Lung (tissue), 12 donors: ENCODE data around the gene RBM6. TPM values are rescaled to one million over a fixed set of nuclear protein-coding genes. Genes with fewer than 3 reads are reported as not detected.

ENCODE experiments used
- ATAC-seq: fragments of 200-7000 bp; cut with Tn5 transposase; one replicate; pipeline ENCODE4 v1.9.1; 2020; ENCODE audit warnings: moderate number of reproducible peaks; ENCODE audit not compliant: insufficient read depth, low FRiP score
- DNase-seq, 3 donors: peaks; one replicate each; pipeline ENCODE4 v3.0.0-alpha.2; 2013 to 2017
- H3K27ac ChIP-seq, 2 donors: one replicate each; pipeline ENCODE4 v1.5.1; 2013; ENCODE audit warnings: mild to moderate bottlenecking in 2 of 2, moderate library complexity in 2 of 2, control low read depth in 1 of 2, inconsistent platforms in 1 of 2, low read depth in 1 of 2, low read length in 1 of 2
- H3K27me3 ChIP-seq, 3 donors: one replicate each; pipeline ENCODE4 v1.5.1; 2013; ENCODE audit warnings: low read length in 2 of 3; ENCODE audit not compliant: control insufficient read depth in 3 of 3, insufficient read depth in 3 of 3
- H3K36me3 ChIP-seq, 4 donors: one replicate each; pipeline ENCODE4 v1.5.1; 2013; ENCODE audit warnings: low read length in 4 of 4, mild to moderate bottlenecking in 1 of 4, moderate library complexity in 1 of 4; ENCODE audit not compliant: control insufficient read depth in 4 of 4, insufficient read depth in 4 of 4
- H3K4me1 ChIP-seq, 5 donors: one replicate each; pipeline ENCODE4 v1.5.1; 2013; ENCODE audit warnings: low read length in 5 of 5, mild to moderate bottlenecking in 2 of 5, moderate library complexity in 1 of 5; ENCODE audit not compliant: control insufficient read depth in 5 of 5, insufficient read depth in 5 of 5
- H3K4me3 ChIP-seq: one replicate; pipeline ENCODE4 v1.5.1; 2013; ENCODE audit warnings: mild to moderate bottlenecking, control low read depth, moderate library complexity
- H3K9ac ChIP-seq, 2 donors: one replicate each; pipeline ENCODE4 v1.5.1; 2013; ENCODE audit warnings: low read length in 2 of 2, control low read depth in 1 of 2; ENCODE audit not compliant: insufficient read depth in 1 of 2
- H3K9me3 ChIP-seq, 4 donors: one replicate each; pipeline ENCODE4 v1.5.1; 2013; ENCODE audit warnings: low read length in 3 of 4, mild to moderate bottlenecking in 1 of 4, moderate library complexity in 1 of 4; ENCODE audit not compliant: control insufficient read depth in 4 of 4, insufficient read depth in 3 of 4
- WGBS, 2 donors: extraction: QIAGEN DNeasy Blood & Tissue Kit; methylation state at CpG; one replicate each; pipeline ENCODE4 v1.1.7; 2013; 5-methylcytosine and 5-hydroxymethylcytosine counted together
- polyA plus RNA-seq, 2 donors: library from polyadenylated mRNA; stranded (reverse); fragments of 200-250 nt; gene quantifications; one replicate each; pipeline ENCODE4 v1.2.1, GENCODE V29; 2013
- total RNA-seq, 2 donors: library from RNA; depleted of rRNA in 1 of 2; stranded (reverse); fragments of >200 nt in 1 of 2; gene quantifications; one replicate each; pipeline ENCODE4 v1.2.1, GENCODE V29; 2014 to 2021
- TF ChIP-seq, protein P1 (sequence below): IDR thresholded peaks from 2 replicates; pipeline ENCODE4 v1.5.1; 2012; ENCODE audit warnings: mild to moderate bottlenecking; ENCODE audit errors: control extremely low read depth, extremely low read depth
- donor health status: control.
- donor health status: control.
- donor health status: Bipolar disorder and iron deficiency.
- donor health status: healthy.
- donor health status: DM: yes; HTN: yes; CAD: no.

Gene RBM6
- total and polyA plus RNA-seq, 4 donors, result 42.1 to 126 (median 79.7) TPM

DNA sequence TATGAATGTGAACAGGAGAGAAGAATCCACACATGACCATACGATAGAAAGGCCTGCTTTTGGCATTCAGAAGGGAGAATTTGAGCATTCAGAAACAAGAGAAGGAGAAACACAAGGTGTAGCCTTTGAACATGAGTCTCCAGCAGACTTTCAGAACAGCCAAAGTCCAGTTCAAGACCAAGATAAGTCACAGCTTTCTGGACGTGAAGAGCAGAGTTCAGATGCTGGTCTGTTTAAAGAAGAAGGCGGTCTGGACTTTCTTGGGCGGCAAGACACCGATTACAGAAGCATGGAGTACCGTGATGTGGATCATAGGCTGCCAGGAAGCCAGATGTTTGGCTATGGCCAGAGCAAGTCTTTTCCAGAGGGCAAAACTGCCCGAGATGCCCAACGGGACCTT, 28.4 kb downstream of the RBM6 start:
- TF ChIP-seq, protein P1, sequence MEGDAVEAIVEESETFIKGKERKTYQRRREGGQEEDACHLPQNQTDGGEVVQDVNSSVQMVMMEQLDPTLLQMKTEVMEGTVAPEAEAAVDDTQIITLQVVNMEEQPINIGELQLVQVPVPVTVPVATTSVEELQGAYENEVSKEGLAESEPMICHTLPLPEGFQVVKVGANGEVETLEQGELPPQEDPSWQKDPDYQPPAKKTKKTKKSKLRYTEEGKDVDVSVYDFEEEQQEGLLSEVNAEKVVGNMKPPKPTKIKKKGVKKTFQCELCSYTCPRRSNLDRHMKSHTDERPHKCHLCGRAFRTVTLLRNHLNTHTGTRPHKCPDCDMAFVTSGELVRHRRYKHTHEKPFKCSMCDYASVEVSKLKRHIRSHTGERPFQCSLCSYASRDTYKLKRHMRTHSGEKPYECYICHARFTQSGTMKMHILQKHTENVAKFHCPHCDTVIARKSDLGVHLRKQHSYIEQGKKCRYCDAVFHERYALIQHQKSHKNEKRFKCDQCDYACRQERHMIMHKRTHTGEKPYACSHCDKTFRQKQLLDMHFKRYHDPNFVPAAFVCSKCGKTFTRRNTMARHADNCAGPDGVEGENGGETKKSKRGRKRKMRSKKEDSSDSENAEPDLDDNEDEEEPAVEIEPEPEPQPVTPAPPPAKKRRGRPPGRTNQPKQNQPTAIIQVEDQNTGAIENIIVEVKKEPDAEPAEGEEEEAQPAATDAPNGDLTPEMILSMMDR, result no peak
- WGBS, 2 donors, result 93% methylated on average over 8 of the region's 8 CpGs
- no peaks in the 10 kb centered on the region for H3K27me3 ChIP-seq
- H3K4me3 ChIP-seq, result no peak overlapping the region
- H3K27ac ChIP-seq, result no peak overlapping the region
- ATAC-seq (no peak), DNase-seq (no peak)
- H3K36me3 ChIP-seq, result peaks cover 0 to 24% (median 3%) of the 10 kb centered on the region in 4 donors
- no peaks in the 10 kb centered on the region for H3K9me3 ChIP-seq
- H3K9ac ChIP-seq, result no peak overlapping the region
- H3K4me1 ChIP-seq, result peaks cover 3 to 25% (median 12%) of the 10 kb centered on the region in 5 donors

DNA sequence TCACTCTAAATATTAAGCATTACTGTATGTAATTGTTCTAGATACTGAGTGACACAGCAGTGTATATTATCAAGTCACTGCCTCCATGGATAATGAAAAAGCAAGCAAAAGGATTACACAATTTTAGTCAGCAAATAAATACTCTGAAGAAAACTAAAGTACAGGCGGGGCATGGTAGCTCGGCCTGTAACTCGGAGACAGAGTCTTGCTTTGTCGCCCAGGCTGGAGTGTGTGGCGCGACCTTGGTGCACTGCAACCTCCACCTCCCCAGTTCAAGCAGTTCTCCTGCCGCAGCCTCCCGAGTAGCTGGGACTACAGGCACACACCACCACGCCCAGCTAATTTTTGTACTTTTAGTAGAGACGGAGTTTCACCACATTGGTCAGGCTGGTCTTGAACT, 32.7 kb downstream of the RBM6 start:
- H3K4me3 ChIP-seq, result no peak overlapping the region
- H3K27me3 ChIP-seq, result no peaks in the 10 kb centered on the region
- ATAC-seq, result no peak
- H3K9me3 ChIP-seq, result no peaks in the 10 kb centered on the region
- WGBS, 2 donors, result 86 to 95% methylated on average over 10 of the region's 10 CpGs
- H3K4me1 ChIP-seq, result peaks cover 0 to 8% (median 4%) of the 10 kb centered on the region in 5 donors
- TF ChIP-seq, protein P1, result no peak
- H3K9ac ChIP-seq, result no peak overlapping the region
- H3K27ac ChIP-seq, result no peak overlapping the region
- DNase-seq, result no peak
- peaks cover 2 to 12% (median 12%) of the 10 kb centered on the region in 4 donors for H3K36me3 ChIP-seq

DNA sequence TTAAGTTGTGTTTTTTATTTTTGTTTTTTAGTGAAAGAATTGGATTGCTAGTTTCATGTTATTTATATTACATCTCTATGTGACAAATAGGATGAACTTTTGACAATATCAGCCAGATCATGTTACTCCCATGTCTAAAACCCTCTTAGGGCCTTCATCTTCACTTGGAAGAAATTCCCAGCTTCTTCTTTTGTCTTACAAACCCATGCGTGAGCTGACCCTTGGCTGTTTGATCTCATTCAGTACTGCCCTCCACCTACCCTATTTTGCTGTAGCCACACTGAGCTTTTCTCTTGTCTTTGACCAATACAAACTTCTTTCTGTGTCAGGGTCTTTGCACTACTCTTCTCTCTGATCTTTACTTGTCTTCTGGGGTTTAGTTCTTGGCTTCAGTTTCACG, 37.0 kb downstream of the RBM6 start:
- H3K4me1 ChIP-seq, result no peaks in the 10 kb centered on the region
- no peak overlapping the region for H3K9ac ChIP-seq
- no peak for DNase-seq
- TF ChIP-seq, protein P1, result no peak
- H3K4me3 ChIP-seq, result no peak overlapping the region
- no peak for ATAC-seq
- WGBS, 2 donors, result 94 to 97% methylated on average over 2 of the region's 2 CpGs
- H3K36me3 ChIP-seq, result peaks cover 6 to 21% (median 17%) of the 10 kb centered on the region in 4 donors
- H3K27ac ChIP-seq, result no peak overlapping the region
- H3K27me3 ChIP-seq, result no peaks in the 10 kb centered on the region
- H3K9me3 ChIP-seq, result no peaks in the 10 kb centered on the region

DNA sequence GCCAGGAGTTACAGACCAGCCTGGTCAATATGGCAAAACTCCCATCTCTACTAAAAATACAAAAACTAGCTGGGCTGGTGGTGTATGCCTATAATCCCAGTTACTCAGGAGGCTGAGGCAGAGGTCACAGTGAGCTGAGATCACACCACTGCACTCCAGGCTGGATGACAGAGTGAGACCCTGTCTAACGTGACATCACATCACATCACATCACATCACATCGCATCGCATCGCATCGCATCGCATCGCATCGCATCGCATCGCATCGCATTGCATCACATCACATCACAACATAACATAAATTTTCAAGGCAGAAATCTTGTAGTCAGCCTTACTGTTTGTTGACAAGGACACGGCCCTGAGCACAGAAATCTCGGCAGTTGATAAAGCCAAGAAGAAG, 44.4 kb downstream of the RBM6 start:
- TF ChIP-seq, protein P1, result no peak
- Histone ChIP-seq H3K27me3 (no peaks in the 10 kb centered on the region), H3K9ac (no peak overlapping the region), H3K36me3 (peaks cover 5 to 9% (median 7%) of the 10 kb centered on the region in 4 donors), H3K4me3 (no peak overlapping the region), H3K4me1 (no peaks in the 10 kb centered on the region), H3K27ac (no peak overlapping the region), H3K9me3 (no peaks in the 10 kb centered on the region)
- 65 to 79% methylated on average over 13 of the region's 13 CpGs for WGBS, 2 donors
- ATAC-seq (no peak), DNase-seq (no peak)
